Measurements from ENCODE around the gene SIGLEC11.
"Not testable (repeated sequence)": the region's sequence is repeated elsewhere in the genome, so short reads cannot be mapped to it uniquely, and the experiment has no call there.

Gene SIGLEC11

DNA sequence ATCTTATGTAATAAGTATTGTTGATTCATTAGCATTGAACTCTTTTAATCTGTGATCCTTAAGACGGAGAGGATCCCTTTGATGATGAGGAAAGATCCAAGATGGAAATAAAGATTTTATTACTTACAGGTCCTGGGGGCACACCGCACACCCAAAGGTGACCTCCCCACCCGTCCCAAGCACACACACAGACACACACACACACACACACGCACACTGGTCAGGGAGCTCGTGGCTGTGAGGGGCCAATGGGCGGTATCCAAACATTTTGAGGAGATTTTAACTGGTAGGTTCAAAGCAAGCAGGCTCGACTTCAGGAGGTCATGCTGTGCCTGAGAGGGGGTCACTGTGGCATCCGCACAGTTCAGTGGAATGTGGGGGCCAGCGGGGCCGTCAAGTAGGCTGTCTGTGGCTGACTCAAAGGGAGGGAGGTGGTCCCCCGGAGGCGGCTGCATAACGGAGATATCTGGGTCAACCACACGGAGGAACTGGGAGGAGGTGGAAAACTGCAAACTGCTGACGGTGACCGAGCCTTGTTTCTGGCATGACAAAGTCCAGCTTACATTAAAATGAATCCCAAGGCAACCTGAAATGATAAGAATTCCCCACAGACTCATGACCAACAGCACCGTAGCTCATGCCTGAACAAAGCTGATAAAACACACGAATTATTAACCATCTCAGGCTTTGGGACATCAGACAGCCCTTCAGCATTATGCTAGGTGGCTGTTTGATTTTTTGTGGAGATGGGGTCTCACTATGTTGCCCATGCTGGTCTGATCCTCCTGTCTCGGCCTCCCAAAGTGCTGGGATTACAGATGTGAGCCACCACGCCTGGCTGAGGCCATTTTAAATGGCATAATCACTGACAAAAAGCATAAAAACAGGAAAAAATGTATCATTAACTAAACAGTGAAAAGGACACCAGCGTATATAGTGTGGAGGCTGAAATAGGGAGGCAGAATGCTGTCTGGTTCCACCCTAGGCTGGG is 20.9 kb upstream of the SIGLEC11 start:
- DNase-seq = no peak

GRCh38 chr19:49978324-49978723 is 17.4 kb upstream of the SIGLEC11 start:
- no peak for DNase-seq

DNA sequence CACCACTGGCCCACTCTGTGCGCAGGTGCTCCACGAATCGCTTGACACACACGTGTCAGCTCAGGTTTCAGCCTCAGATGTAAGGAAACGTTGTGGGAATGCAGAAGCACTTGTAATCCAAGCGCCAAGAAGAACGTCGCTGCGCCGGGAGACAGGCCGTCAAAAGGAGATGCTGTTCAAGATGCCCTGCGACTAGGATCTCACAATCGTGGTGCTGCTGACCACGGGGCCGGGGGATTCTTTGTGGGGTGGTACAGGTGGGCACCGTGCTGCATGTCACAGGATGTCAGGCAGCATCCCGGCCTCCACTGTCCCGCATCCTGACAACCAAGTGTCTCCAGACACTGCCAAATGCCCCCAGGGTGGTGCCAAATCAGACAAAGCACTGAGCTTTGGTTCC is 16.9 kb upstream of the SIGLEC11 start:
- DNase-seq = no peak

DNA sequence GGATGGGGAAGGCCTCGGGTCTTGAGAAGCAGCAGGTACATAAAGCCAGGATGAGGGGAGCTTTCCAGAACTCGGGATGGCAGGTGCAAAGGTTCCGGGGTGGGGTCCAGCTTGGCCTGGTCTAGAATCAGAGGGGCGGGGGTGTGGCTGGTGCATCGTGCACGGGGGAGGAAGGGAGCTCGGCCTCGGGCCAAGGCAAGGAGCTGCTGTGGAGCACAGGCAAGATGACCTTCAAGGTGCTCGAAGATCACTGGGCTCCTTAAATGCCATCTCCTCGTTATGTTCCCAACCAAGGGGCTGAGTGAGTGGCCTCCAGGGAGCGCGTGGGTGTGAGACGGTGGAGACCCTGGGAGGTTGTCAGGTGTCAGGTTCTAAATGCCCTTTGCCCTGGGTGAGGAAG is 16.1 kb upstream of the SIGLEC11 start:
- DNase-seq = no peak

- no peak for DNase-seq
Measured at GRCh38 chr19:49976496-49976895, 15.5 kb upstream of the SIGLEC11 start.

DNA sequence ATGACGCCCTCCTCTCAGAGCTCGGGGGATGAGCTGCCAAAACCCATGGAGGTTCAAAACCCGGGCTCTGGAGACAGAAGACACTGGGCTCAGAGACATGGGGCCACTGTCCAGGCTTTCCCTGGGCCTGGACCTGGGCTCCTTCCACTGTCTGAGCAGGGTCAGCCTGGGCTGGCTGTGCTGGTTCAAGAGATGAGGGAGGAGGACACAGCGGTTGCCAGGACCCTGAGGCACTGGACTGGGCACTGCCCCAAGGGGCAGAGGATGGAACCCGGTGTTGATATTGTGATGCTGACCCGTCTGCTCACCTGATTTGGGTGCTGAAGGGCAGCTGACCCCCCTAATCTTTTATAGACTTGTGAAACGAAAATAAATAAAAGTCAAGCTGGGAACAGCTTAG is 14.1 kb upstream of the SIGLEC11 start:
- DNase-seq = no peak

- no peak for DNase-seq
Measured at GRCh38 chr19:49973987-49974386, 13.0 kb upstream of the SIGLEC11 start.

GRCh38 chr19:49972841-49973240 is 11.9 kb upstream of the SIGLEC11 start:
- no peak for DNase-seq

- DNase-seq = no peak
Measured at GRCh38 chr19:49971991-49972411, 11.0 kb upstream of the SIGLEC11 start.

- DNase-seq = not testable (repeated sequence)
Measured at GRCh38 chr19:49969355-49969754, 8.4 kb upstream of the SIGLEC11 start.

- DNase-seq = no peak
Measured at GRCh38 chr19:49968279-49968922, 7.4 kb upstream of the SIGLEC11 start.

GRCh38 chr19:49959892-49960291 is 1.1 kb downstream of the SIGLEC11 start:
- DNase-seq = not testable (repeated sequence)

DNA sequence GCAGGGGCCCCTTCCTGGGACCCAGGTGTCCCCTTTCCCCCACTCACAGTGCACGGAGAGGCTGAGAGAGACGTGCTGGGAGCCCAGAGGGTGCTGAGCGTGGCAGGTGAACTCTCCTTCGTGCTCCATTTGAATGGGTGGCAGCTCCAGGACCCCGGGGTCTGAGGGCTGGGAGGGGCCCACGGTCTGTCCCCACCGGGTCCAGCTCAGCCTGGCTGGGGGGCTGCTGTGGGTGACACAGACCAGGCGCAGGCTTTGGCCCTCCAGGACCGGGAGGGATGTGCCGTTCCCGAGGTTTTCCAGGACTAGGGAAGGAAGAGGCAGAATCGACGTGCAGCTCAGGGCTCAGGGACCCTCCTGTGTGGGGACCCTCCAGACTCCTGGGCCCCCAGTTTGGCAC is 2.4 kb downstream of the SIGLEC11 start:
- DNase-seq = not testable (repeated sequence)

DNA sequence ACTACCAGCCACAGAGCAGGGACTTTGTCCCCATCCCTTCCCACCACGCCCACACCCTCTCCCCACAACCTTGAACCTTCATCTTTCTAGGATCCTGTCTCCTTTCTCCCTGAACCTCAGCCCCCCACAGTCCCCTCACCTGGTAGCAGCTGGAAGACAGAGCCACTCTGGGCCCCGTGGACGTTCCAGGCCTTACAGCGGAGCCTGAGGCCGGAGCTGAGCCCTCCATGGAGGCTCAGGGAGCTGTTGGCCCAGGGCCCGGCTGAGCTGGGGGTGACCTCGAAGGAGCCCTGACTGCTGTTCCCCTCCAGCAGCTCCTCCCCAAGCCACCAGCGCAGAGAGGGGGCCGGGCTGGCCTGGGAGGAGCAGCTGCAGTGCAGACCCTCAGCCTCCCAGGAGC is 2.8 kb downstream of the SIGLEC11 start:
- not testable (repeated sequence) for DNase-seq

GRCh38 chr19:49957262-49957915 is 3.6 kb downstream of the SIGLEC11 start:
- no peak for DNase-seq

DNA sequence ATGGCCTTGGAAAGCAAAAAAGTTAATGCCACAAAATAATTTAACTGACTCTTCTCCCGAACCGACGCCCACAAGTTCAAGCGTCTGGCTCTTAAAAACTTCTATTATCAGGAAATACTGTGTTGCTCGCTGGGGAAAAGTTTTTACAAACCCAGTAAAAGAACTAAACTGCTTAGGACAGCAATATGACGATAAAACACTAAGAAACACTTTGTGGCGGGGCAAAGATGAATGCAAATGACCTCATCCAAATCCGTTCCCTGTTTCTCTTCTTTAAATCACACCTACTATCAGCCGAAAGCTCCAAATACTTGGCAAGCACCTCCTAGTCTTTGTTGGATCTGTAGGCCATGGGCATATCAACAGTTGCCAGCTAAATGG is 4.9 kb downstream of the SIGLEC11 start:
- DNase-seq = no peak

DNA sequence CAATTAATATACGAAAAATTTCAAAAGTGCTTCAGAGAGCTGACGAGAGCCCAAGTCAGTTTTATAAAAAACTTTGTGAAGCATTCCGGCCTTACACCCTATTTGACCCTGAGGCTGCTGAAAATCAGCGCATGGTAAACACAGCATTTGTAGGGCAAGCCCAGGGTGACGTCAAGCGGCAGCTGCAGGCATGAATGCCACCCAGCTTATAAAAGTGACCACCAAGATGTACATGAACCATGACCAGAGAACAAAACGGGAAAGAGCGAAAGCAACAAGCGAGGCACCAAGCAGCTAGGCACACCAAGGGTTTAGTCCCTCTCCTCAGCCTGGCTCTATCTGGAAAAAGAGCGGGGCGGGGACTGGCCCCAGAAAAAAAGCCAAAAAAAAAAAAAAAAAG is 6.0 kb downstream of the SIGLEC11 start:
- no peak for DNase-seq

DNA sequence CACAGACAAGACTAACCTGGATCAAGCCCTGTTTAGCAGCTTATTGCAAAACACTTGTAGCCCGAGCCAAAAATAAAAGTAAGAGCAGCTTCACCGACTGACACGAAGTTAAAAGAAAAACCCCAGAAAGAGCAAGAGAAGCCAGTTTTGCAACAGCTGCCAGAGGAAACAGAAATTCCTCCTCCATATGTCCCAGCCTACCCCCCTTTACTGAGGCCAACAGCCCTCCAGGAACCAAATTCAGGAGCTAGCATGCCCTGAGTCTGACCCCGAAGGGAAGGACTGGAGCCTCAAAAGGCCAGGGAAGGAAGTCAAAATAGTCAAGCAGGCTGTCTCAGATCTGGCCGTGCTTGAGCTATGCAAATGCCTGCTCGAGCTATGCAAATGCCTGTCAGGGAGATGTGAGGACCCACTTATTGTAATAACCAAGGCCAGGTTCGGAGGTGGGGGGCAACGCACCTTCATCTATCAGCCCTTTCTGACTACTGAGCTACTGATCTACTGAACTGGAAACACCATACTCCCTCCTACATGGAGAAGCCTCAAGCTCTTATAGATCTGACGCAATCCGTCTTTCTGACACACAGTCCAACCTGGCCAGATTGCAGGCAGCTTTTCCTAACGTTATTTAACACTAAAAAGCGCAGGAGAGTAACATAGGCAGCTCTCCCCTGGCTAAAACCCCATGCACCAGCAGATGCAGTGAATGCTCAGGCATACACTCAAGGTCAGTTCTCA is 6.7 kb downstream of the SIGLEC11 start:
- no peak for DNase-seq

- DNase-seq = no peak
Measured at GRCh38 chr19:49953416-49953815, 7.6 kb downstream of the SIGLEC11 start.

DNA sequence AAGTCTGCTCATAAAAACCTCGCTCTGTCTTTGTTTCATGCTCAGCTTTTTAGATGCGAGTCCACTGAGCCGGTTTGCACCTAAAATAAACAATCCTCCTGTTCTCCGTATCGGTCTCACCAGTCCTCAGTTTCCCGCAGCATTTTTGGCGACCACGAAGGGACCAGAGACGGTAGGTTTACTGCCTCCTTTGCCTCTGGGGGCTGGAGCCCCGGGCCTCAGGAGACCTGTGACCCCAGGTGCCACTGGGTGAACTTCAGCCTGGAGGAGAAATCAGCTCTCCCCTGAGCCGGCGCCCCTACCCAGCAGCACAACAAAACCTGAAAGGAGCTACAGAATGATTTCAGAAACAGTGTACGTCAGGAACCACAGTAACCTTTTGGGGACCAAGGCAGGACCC is 8.1 kb downstream of the SIGLEC11 start:
- DNase-seq = no peak

- DNase-seq = no peak
Measured at GRCh38 chr19:49952479-49952836, 8.5 kb downstream of the SIGLEC11 start.

GRCh38 chr19:49951806-49952478 is 9.0 kb downstream of the SIGLEC11 start:
- DNase-seq = no peak
